ENCODE measurements around the gene HSPB6. TPM values are rescaled to one million over a fixed set of nuclear protein-coding genes. Genes with fewer than 3 reads are reported as not detected.

HSPB6 gene
- total RNA-seq, 2 donors from 2014 or later, result 0.33 to 0.90 TPM

- no peaks in the 10 kb centered on the region for H3K27me3 Mint-ChIP-seq (ENCODE audit: insufficient read depth)
- Histone ChIP-seq H3K4me3 (ENCODE audit: low read length) (no peak overlapping the region), H3K9me3 (ENCODE audit: control insufficient read depth, low read length) (no peaks in the 10 kb centered on the region), H3K4me1 (ENCODE audit: control insufficient read depth, insufficient read depth, low read length) (no peaks in the 10 kb centered on the region), H3K27me3 (ENCODE audit: control insufficient read depth, insufficient read depth, low read length, poor library complexity, severe bottlenecking) (no peaks in the 10 kb centered on the region), H3K9ac (ENCODE audit: extremely low read depth, low read length, poor library complexity, severe bottlenecking) (no peak overlapping the region), H3K36me3 (ENCODE audit: control insufficient read depth, insufficient read depth, low read length) (peaks cover 71% of the 10 kb centered on the region), H3K27ac (ENCODE audit: low read depth, low read length) (no peak overlapping the region)
- WGBS, 2 experiments (ENCODE audit: insufficient coverage in 1 of 2, insufficient read length in 1 of 2), result 91 to 100% methylated on average over 2 to 9 of the region's 9 CpGs
- H3K36me3 Mint-ChIP-seq (ENCODE audit: low read depth), result peaks cover 72% of the 10 kb centered on the region
- H3K4me1 Mint-ChIP-seq, result no peaks in the 10 kb centered on the region
- DNase-seq, result no peak
- no peak overlapping the region for H3K4me3 Mint-ChIP-seq
- no peak overlapping the region for H3K27ac Mint-ChIP-seq
- no peak for TF ChIP-seq CTCF (conservative IDR thresholded peaks at IDR 0.05)
- no peaks in the 10 kb centered on the region for H3K9me3 Mint-ChIP-seq
Observed at GRCh38 chr19:35731353-35731752, 25.5 kb downstream of the HSPB6 start.

- H3K36me3 ChIP-seq (ENCODE audit: control insufficient read depth, insufficient read depth, low read length), result peaks cover 73% of the 10 kb centered on the region
- H3K4me3 ChIP-seq (ENCODE audit: low read length), result no peak overlapping the region
- TF ChIP-seq CTCF (conservative IDR thresholded peaks at IDR 0.05), result no peak
- Mint-ChIP-seq H3K4me3 (no peak overlapping the region), H3K27me3 (ENCODE audit: insufficient read depth) (no peaks in the 10 kb centered on the region), H3K9me3 (no peaks in the 10 kb centered on the region), H3K4me1 (no peaks in the 10 kb centered on the region), H3K27ac (no peak overlapping the region), H3K36me3 (ENCODE audit: low read depth) (peaks cover 74% of the 10 kb centered on the region)
- no peaks in the 10 kb centered on the region for H3K4me1 ChIP-seq (ENCODE audit: control insufficient read depth, insufficient read depth, low read length)
- no peak overlapping the region for H3K9ac ChIP-seq (ENCODE audit: extremely low read depth, low read length, poor library complexity, severe bottlenecking)
- H3K27ac ChIP-seq (ENCODE audit: low read depth, low read length), result no peak overlapping the region
- H3K27me3 ChIP-seq (ENCODE audit: control insufficient read depth, insufficient read depth, low read length, poor library complexity, severe bottlenecking), result no peaks in the 10 kb centered on the region
- 92 to 93% methylated on average over 18 of the region's 18 CpGs for WGBS, 2 experiments (ENCODE audit: insufficient coverage in 1 of 2, insufficient read length in 1 of 2)
- no peak for DNase-seq
- no peaks in the 10 kb centered on the region for H3K9me3 ChIP-seq (ENCODE audit: control insufficient read depth, low read length)
Observed at GRCh38 chr19:35730326-35730725, 26.5 kb downstream of the HSPB6 start.

GRCh38 chr19:35729763-35730162 lies 27.1 kb downstream of the HSPB6 start:
- no peak overlapping the region for H3K27ac ChIP-seq (ENCODE audit: low read depth, low read length)
- Mint-ChIP-seq H3K4me3 (no peak overlapping the region), H3K9me3 (no peaks in the 10 kb centered on the region), H3K27me3 (ENCODE audit: insufficient read depth) (no peaks in the 10 kb centered on the region), H3K27ac (no peak overlapping the region), H3K4me1 (no peaks in the 10 kb centered on the region), H3K36me3 (ENCODE audit: low read depth) (peaks cover 75% of the 10 kb centered on the region)
- no peaks in the 10 kb centered on the region for H3K27me3 ChIP-seq (ENCODE audit: control insufficient read depth, insufficient read depth, low read length, poor library complexity, severe bottlenecking)
- H3K36me3 ChIP-seq (ENCODE audit: control insufficient read depth, insufficient read depth, low read length), result peaks cover 77% of the 10 kb centered on the region
- WGBS, 2 experiments (ENCODE audit: insufficient coverage in 1 of 2, insufficient read length in 1 of 2), result 91 to 97% methylated on average over 11 of the region's 11 CpGs
- no peaks in the 10 kb centered on the region for H3K9me3 ChIP-seq (ENCODE audit: control insufficient read depth, low read length)
- no peaks in the 10 kb centered on the region for H3K4me1 ChIP-seq (ENCODE audit: control insufficient read depth, insufficient read depth, low read length)
- TF ChIP-seq CTCF (conservative IDR thresholded peaks at IDR 0.05), result no peak
- no peak overlapping the region for H3K9ac ChIP-seq (ENCODE audit: extremely low read depth, low read length, poor library complexity, severe bottlenecking)
- DNase-seq, result no peak
- no peak overlapping the region for H3K4me3 ChIP-seq (ENCODE audit: low read length)

All from endodermal cell (in vitro differentiated cells).